CD1c-positive myeloid dendritic cell (primary cell): Measurements from ENCODE around the gene RBFA.
A peak's percentile ranks its signal among the peaks of the same experiment; 100 is the strongest.

Experiments
- DNase-seq: peaks from one replicate; pipeline ENCODE4 v3.0.0-alpha.2; 2016; ENCODE audit errors: extremely low spot score

The RBFA gene

DNA sequence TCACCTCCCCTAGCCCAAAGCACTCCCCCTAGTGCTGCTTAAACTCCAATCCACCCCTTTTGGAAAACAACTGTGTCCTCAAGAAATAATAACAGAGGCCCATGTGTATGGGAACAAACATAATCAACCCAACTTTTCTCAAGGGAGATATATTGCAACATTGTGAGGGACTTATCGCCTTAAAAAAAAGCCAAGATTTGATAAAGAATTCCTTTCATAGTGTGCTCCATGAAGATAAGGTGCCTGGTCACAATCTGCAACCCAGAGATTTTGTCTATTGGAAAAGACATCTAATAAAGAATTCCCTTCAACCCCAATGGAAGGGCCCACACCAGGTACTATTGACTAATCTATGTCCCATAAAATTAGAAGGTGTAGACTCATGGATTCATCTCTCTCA is 4.5 kb upstream of the RBFA start:
- DNase-seq, result no peak

- DNase-seq, result peak; percentile 89
Observed at GRCh38 chr18:80033181-80034067, 810 bp upstream of the RBFA start.

- DNase-seq, result peak; percentile 3
Observed at GRCh38 chr18:80034852-80035406, 695 bp downstream of the RBFA start.

GRCh38 chr18:80035997-80036396 is 1.8 kb downstream of the RBFA start:
- DNase-seq, result no peak

DNA sequence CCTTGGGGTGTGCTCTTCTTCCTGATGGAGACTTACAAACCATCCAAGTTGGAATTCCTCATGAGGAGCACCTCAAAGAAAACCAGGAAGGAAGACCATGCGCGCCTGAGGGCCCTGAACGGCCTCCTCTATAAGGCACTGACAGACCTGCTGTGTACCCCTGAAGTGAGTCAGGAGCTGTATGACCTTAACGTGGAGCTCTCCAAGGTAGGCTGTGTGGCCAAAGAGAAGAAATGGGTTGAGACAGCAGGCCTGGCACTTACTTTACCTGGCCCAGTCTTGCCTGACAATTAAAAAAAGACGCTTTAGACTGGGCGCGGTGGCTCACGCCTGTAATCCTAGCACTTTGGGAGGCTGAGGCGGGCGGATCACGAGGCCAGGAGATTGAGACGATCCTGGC is 3.1 kb downstream of the RBFA start:
- no peak for DNase-seq

DNA sequence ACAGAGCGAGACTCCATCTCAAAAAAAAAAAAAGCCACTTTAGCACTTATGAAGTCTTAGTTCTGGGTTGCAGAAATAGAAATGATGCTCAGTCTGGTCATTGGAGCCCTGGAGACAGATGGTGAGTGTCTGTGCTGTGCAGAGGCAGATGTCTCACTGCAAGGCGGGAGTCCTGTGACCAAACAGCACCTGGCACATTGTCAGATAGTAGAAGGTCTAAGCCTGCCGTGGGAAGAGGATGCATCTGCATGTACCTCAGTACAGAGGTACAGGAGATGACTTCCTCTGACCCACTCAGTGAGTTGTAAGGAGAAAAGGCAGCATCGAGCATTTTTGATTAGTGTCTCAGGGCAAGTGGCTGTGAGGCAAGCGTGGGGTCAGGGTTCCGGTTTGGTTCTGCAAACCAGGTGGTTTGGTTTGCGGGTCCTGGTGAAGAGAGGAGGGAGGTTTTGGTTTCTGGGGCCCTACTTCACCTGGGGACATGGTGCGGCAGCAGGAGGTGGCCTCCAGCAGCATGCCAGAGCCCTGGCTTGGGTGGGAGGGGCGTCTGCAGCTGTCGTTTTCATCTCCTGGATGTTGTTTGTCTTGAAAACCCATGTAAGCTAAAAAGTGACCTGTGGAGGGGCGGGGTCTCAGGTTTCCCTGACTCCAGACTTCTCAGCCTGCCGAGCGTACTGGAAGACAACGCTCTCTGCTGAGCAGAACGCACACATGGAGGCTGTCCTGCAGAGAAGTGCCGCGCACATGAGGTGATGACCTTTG is 3.8 kb downstream of the RBFA start:
- no peak for DNase-seq

GRCh38 chr18:80040515-80040914 is 6.3 kb downstream of the RBFA start:
- DNase-seq, result no peak

DNA sequence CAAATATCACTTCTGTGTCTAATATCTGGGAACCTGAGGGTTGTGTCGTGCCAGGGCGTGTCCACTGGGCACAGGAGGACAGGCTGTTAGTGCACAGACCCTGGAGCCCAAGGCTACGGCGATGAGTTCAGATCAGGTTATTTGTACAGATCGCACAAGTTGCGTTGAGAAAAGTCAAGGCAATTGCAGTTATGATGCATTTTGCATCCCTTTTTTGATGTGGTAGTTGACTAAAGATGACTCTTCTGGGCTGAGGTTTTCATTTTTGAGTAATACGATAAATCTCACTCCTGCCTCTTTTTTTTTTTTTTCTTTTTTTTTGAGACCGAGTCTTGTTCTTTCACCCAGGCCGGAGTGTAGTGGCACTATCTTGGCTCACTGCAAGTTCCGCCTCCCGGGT is 7.2 kb downstream of the RBFA start:
- no peak for DNase-seq

DNA sequence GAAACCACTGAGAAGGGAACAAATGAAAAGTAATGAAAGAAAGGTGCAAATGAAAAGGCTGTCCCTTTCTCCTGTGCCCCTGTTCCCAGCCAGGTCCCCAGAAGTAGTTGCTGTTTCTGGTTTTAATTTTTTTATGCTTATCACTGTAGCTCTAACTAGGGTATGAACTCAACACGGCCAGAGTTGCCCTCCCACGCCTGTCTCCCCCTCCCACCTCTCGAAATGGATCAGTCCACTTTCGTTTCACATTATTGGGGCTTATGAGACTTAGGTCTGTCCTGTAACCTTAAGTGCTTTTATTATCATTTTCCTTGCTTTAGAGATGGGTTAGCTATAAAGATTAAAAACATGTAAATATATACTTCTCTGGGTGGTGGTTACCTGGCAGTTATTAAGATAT is 8.6 kb downstream of the RBFA start:
- DNase-seq, result no peak

DNA sequence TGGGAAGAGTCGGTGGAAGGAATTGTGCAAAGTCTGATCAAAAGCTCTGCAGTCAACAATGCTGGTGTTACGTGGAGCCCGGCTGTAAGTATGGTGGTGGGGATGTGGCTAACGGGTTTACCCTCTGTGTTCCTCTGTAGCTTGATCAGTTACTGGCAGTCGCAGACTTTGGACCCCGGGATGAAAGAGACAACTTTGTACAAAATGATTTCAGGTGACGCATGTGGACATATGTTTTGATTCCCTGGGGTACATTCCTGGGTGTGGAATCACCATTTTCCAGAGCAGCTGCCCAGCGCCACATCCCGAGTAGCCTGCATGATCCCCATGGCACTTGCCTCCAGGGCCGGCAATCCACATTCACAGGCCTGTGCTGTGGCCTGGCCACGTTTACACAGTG is 9.8 kb downstream of the RBFA start:
- DNase-seq, result no peak

- no peak for DNase-seq
Observed at GRCh38 chr18:80046011-80046410, 11.8 kb downstream of the RBFA start.

- no peak for DNase-seq
Observed at GRCh38 chr18:80046431-80046830, 12.2 kb downstream of the RBFA start.

DNA sequence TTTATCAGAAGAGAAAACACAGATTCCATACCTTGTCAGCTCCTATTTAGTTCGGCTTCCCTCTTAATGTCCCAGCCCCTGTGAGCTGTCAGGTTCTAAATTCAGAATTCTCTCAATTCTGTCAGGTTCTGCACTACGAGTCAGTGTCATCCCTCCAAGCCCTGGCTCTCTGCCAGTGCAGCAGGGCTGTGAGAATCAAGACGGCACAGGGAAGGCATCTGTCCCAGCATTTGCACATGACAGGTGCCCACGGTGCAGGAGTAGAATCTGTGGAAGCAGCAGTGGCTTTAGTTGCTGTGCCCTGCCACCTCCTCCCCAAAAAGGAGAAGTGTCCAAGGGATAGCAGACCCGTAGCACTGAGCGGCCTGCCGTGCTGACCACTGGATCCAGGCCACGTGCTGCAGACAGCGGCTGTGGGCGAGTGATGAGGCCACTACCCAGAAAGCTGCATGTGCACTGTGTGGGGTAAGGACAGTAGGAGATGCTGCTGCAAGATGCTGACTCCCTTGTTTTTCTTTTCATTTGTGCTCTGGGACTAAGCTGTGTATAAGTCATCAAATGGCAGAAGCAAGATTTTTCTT is 12.8 kb downstream of the RBFA start:
- DNase-seq, result no peak

DNA sequence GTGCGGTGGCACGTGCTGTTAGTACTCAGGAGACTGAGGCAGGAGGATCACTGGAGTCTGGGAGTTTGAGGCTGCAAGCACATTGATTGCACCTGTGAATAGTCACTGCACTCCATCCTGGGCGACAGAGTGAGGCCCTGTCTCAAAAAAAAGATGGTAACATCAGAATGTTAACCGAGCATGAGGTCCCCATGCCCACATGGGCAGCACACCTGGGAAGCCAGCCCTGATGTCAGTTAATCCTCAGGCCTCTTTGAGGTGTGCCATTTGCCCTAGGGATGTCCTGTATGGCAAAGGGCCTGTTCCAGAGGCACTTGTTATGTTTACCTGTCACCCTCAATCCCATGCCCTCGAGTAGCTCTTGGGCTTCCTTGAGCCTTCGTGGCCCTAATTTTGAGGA is 16.6 kb downstream of the RBFA start:
- no peak for DNase-seq

DNA sequence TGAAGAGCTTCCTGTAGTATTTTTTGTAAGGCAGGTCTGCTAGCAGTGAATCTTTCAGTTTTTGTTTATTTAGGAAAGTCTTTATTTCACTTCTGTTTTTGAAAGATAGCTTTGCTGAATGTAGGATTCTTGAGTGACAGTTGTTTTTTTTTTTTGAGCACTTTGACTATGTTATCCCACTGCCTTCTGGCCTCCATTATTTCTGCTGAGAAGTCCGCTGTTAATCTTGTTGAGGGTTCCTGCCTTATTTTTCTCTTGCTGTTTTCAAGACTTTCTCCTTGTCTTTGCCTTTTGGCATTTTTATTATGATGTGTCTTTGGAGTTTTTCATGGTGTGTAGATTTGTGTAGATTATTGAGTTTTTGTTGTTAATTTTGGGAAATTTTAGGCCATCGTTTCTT is 21.9 kb downstream of the RBFA start:
- DNase-seq, result no peak

DNA sequence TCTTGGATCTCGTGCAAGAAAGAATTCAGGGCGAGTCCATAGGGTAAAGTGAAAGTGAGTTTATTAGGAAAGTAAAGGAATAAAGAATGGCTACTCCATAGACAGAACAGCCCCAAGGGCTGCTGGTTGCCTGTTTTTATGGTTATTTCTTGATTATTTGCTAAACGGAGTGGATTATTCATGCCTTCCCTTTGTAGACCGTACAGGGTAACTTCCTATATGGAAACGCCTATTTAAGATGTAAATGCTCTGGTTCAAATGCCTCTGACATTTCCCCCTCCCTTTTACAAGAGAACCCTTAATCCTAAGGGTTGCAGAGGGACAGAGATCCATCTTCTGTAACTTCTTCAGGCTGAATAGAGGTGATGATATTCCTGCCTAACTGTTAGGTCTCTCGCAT is 25.7 kb downstream of the RBFA start:
- DNase-seq, result no peak

- DNase-seq, result no peak
Observed at GRCh38 chr18:80065705-80066104, 31.5 kb downstream of the RBFA start.

GRCh38 chr18:80067321-80067720 is 33.1 kb downstream of the RBFA start:
- DNase-seq, result no peak

- no peak for DNase-seq
Observed at GRCh38 chr18:80067897-80068296, 33.7 kb downstream of the RBFA start.

DNA sequence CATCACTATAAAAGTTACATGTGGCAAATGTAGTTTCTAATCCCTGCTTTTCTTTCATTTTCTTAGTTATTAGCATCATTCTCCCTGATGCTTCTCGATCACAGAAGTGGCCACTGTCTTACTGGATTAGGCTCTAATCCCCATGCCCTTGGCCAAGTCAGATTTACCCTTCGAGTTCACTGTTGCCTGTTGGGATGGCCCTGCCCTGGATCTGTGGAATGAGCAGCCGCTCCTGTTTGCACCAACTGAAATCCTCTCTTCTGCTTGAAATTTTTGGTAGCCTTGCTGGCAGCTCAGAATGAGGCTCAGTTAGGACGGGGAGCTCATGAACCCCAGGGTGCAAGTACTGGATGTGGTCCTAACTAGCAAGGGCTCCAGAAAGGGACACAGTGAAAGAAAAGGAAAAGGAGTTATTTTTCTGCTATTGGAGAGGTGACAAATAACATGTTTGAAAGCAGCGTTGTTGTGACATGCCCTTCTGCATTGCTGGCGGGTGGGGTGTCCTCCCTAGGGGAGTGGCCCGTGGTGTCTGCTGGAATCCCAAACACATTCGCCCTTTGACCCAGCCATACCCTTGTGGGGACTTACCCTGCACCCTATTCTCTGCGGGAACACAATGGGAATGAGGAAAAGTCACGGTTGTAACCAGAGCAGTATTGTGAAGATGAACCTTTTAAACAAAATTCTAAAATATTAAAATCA is 34.5 kb downstream of the RBFA start:
- DNase-seq, result no peak

- DNase-seq, result no peak
Observed at GRCh38 chr18:80070825-80071224, 36.6 kb downstream of the RBFA start.

- DNase-seq, result no peak
Observed at GRCh38 chr18:80074183-80074582, 39.9 kb downstream of the RBFA start.
